ENCODE measurements around the gene BEST2. TPM values are rescaled to one million over a fixed set of nuclear protein-coding genes. Genes with fewer than 3 reads are reported as not detected.

Gene BEST2
- polyA plus RNA-seq, 1 experiment, result not detected

GRCh38 chr19:12736995-12737834, 14.4 kb upstream of the BEST2 start, which contains the start of gene GET3:
Gene GET3, plus strand, starts transcription at chr19:12737497. Its CDS starts 9 bp downstream, at chr19:12737506.
- Histone ChIP-seq H3K27me3 (ENCODE audit: control insufficient read depth, insufficient read depth, low read length) (no peaks in the 10 kb centered on the region), H3K4me3 (ENCODE audit: low read depth, low read length) (peak within 1 kb of the TSS; percentile 99), H3K9me3 (ENCODE audit: control insufficient read depth, insufficient read depth, low read length) (peaks cover 3% of the 10 kb centered on the region; the same call in 1 of the 2 replicates), H3K27ac (ENCODE audit: low read depth, low read length) (peak within 1 kb of the TSS; percentile 77)
- ChIA-PET POLR2A (interaction anchor here (0.6 to 1.5 kb wide), 5 partner anchors 15 to 1360 kb away, joined by 3 to 19 read pairs (median 3); partner anchors contain the start of genes FBXW9, JUNB and TNPO2), CTCF (interaction anchor here (0.6 to 5.3 kb wide), 6 partner anchors 20 to 1611 kb away, joined by 3 to 27 read pairs (median 6); no protein-coding TSS in a partner anchor)
- TF ChIP-seq CTCF (IDR thresholded peaks at IDR 0.05; ENCODE audit: low read depth, low read length), result no peak
- DNase-seq (ENCODE audit: low read depth, low spot score), result peak; percentile 100

DNA sequence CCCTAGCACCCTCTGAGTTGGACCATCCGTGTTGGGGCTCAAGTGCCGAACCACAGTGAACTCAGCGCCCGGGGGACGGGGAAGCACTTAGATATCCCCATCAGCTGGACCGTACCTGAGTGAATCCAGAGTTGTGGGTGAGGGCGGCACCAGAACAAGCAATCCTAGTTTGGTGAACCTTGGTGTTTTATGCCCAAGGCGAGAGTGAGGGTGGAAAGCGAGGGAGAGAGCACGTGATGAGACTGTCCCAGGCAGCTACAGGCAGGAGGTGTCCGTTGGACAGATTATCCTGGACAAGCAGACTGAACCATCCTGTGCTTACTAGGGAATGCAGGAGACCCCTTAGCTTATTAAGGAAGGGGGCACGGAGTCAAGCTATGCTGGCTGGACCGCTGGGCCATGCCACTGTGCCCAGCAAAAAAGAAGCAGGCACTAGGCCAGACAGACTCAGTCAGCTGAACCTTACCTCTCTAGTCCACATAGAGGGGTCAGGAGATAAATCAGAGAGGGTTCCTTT, 13.7 kb upstream of the BEST2 start:
- ChIA-PET CTCF (interaction anchor here (1.3 to 5.3 kb wide), 4 partner anchors 20 to 110 kb away, joined by 4 to 27 read pairs (median 9); no protein-coding TSS in a partner anchor), POLR2A (interaction anchor here (0.7 to 1.5 kb wide), 3 partner anchors 16 to 42 kb away, joined by 3 to 19 read pairs (median 3); partner anchors contain the start of genes FBXW9 and TNPO2)
- Histone ChIP-seq H3K27me3 (ENCODE audit: control insufficient read depth, insufficient read depth, low read length) (no peaks in the 10 kb centered on the region), H3K9me3 (ENCODE audit: control insufficient read depth, insufficient read depth, low read length) (peaks cover 3% of the 10 kb centered on the region; the same call in 1 of the 2 replicates), H3K4me3 (ENCODE audit: low read depth, low read length) (peak overlapping the region; percentile 99), H3K27ac (ENCODE audit: low read depth, low read length) (no peak overlapping the region)
- TF ChIP-seq CTCF (IDR thresholded peaks at IDR 0.05; ENCODE audit: low read depth, low read length), result no peak
- DNase-seq (ENCODE audit: low read depth, low spot score), result no peak

DNA sequence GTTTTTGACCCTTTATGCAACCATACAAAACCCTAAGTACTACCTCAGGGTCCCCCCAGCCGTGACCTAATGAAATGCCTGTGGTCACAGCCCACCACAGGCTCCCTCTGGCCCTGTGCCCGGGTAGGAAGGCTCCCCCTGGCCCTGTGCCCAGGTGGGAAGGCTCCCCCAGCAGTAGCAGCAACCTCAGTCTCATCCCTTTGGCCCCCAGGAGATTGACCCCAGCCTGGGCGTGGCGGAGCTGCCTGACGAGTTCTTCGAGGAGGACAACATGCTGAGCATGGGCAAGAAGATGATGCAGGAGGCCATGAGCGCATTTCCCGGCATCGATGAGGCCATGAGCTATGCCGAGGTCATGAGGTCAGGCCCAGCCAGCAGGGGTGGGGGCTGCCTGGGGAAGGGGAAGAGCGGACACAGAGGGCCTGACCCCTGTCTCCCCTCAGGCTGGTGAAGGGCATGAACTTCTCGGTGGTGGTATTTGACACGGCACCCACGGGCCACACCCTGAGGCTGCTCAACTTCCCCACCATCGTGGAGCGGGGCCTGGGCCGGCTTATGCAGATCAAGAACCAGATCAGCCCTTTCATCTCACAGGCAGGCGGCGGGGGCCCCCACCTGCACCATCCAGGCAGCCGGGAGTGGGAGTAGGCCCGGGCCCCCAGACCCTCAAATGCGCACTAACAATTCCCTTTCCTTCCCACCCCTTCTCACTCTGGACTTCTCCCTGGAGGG, 6.3 kb upstream of the BEST2 start:
- ChIA-PET POLR2A (no interaction called here), CTCF (interaction anchor here (0.9 to 2.4 kb wide), 3 partner anchors 12 to 21 kb away, joined by 3 to 9 read pairs (median 8); no protein-coding TSS in a partner anchor)
- no peak overlapping the region for H3K4me3 ChIP-seq (ENCODE audit: low read depth, low read length)
- H3K9me3 ChIP-seq (ENCODE audit: control insufficient read depth, insufficient read depth, low read length), result peaks cover 13% of the 10 kb centered on the region
- no peaks in the 10 kb centered on the region for H3K27me3 ChIP-seq (ENCODE audit: control insufficient read depth, insufficient read depth, low read length)
- no peak for DNase-seq (ENCODE audit: low read depth, low spot score)
- H3K27ac ChIP-seq (ENCODE audit: low read depth, low read length), result no peak overlapping the region
- no peak for TF ChIP-seq CTCF (IDR thresholded peaks at IDR 0.05; ENCODE audit: low read depth, low read length)

DNA sequence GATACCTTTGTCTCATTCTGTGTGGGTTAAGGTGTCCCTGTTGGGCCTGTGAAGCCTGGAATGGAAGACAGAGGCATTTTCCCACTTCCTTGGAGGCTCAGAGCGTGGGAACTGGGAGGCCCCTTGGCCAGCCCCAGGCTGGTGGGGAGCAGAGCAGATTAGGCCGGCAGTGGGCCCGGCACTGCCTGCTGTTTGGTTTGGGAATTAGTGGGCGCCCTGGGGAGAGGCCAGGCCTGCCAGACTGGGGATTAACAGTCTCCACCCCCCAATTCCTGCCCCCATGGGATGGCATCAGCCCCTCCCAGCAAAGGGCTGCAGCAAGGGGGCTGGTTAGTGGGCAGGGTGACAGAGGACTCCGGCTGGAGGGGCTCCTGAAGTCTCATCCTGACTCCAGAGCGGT, 3.1 kb upstream of the BEST2 start:
- ChIA-PET CTCF (interaction anchor here (1.7 to 2.6 kb wide), 2 partner anchors 12 to 17 kb away, joined by 5 to 17 read pairs; no protein-coding TSS in a partner anchor), POLR2A (no interaction called here)
- Histone ChIP-seq H3K27ac (ENCODE audit: low read depth, low read length) (no peak overlapping the region), H3K9me3 (ENCODE audit: control insufficient read depth, insufficient read depth, low read length) (peaks cover 13% of the 10 kb centered on the region), H3K27me3 (ENCODE audit: control insufficient read depth, insufficient read depth, low read length) (peaks cover 12% of the 10 kb centered on the region), H3K4me3 (ENCODE audit: low read depth, low read length) (no peak overlapping the region)
- TF ChIP-seq CTCF (IDR thresholded peaks at IDR 0.05; ENCODE audit: low read depth, low read length), result no peak
- no peak for DNase-seq (ENCODE audit: low read depth, low spot score)

Measured in AG04450 (cell line).